Measurements from ENCODE around the gene MPC2. TPM values are rescaled to one million over a fixed set of nuclear protein-coding genes. Genes with fewer than 3 reads are reported as not detected.
A peak's percentile ranks its signal among the peaks of the same experiment; 100 is the strongest.

The MPC2 gene
- polyA plus RNA-seq, 3 donors: 14.2 to 70.3 (median 59.4) TPM

DNA sequence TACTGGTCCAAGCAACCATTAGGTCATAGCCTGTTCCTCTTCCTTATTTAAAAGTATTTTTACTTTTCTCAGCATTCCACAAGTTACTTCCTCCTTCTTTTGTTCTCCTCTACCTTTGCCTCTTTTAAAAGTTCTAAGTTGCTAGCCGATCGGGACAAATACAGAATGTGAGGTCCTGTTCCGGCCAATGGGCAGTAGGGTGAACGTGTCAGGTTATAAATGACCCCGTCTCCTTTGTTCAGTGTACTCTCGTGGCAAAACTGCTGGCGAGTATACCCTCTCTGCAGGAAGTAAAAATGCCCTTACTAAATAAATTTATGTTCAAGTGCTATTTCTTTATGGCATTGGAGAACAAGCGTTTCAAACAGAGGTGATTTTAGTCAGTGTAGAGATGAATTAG, 25.5 kb downstream of the MPC2 start:
- Mint-ChIP-seq H3K4me3 (peak overlapping the region; percentile 52 to 67), H3K4me1 (peaks cover 9% of the 10 kb centered on the region), H3K36me3 (peaks cover 13 to 14% of the 10 kb centered on the region in 2 donors), H3K9me3 (peaks cover 6 to 15% (median 10%) of the 10 kb centered on the region in 7 donors), H3K27me3 (ENCODE audit: low read depth in 3 of 3) (no peaks in the 10 kb centered on the region), H3K27ac (peak overlapping the region in 2 of 7 donors; percentile 26 to 89)
- Histone ChIP-seq H3K27me3 (ENCODE audit: control insufficient read depth in 2 of 2, insufficient read depth in 2 of 2, low read length in 2 of 2) (no peaks in the 10 kb centered on the region), H3K4me2 (replicated peaks; ENCODE audit: extremely low read depth, low read length, poor library complexity, severe bottlenecking) (no peak overlapping the region), H3K9me3 (replicated peaks in 1 of 2; ENCODE audit: control insufficient read depth in 1 of 2, insufficient read depth in 1 of 2, low read length in 2 of 2) (peaks cover 10 to 12% of the 10 kb centered on the region in 2 donors), H3K4me3 (replicated peaks in 1 of 3; ENCODE audit: low read depth in 2 of 3, low read length in 3 of 3) (peak overlapping the region in 1 of 3 experiments; percentile 35), H3K4me1 (ENCODE audit: control insufficient read depth in 1 of 2, insufficient read depth in 2 of 2, low read length in 2 of 2) (peaks cover 0 to 10% of the 10 kb centered on the region in 2 donors), H3K36me3 (replicated peaks in 1 of 2; ENCODE audit: control insufficient read depth in 1 of 2, insufficient read depth in 2 of 2, low read length in 2 of 2) (peaks cover 2 to 23% of the 10 kb centered on the region in 2 donors), H3K9ac (ENCODE audit: insufficient read depth, low read length, poor library complexity, severe bottlenecking) (no peak overlapping the region), H4K20me1 (ENCODE audit: insufficient read depth, low read length) (no peaks in the 10 kb centered on the region), H2AFZ (ENCODE audit: insufficient read depth, low read depth, low read length, poor library complexity, severe bottlenecking) (peak overlapping the region; percentile 47), H3K27ac (ENCODE audit: low read depth in 1 of 2, low read length in 2 of 2) (no peak overlapping the region), H3K79me2 (ENCODE audit: insufficient read depth, low read length) (no peaks in the 10 kb centered on the region)
- intact Hi-C loops (cut with micrococcal nuclease): no loop called here
- TF ChIP-seq, protein P1, sequence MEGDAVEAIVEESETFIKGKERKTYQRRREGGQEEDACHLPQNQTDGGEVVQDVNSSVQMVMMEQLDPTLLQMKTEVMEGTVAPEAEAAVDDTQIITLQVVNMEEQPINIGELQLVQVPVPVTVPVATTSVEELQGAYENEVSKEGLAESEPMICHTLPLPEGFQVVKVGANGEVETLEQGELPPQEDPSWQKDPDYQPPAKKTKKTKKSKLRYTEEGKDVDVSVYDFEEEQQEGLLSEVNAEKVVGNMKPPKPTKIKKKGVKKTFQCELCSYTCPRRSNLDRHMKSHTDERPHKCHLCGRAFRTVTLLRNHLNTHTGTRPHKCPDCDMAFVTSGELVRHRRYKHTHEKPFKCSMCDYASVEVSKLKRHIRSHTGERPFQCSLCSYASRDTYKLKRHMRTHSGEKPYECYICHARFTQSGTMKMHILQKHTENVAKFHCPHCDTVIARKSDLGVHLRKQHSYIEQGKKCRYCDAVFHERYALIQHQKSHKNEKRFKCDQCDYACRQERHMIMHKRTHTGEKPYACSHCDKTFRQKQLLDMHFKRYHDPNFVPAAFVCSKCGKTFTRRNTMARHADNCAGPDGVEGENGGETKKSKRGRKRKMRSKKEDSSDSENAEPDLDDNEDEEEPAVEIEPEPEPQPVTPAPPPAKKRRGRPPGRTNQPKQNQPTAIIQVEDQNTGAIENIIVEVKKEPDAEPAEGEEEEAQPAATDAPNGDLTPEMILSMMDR (IDR thresholded peaks at IDR 0.05): no peak
- DNase-seq: no peak
- WGBS (ENCODE audit: insufficient coverage): 68% methylated on average over 4 of the region's 8 CpGs

DNA sequence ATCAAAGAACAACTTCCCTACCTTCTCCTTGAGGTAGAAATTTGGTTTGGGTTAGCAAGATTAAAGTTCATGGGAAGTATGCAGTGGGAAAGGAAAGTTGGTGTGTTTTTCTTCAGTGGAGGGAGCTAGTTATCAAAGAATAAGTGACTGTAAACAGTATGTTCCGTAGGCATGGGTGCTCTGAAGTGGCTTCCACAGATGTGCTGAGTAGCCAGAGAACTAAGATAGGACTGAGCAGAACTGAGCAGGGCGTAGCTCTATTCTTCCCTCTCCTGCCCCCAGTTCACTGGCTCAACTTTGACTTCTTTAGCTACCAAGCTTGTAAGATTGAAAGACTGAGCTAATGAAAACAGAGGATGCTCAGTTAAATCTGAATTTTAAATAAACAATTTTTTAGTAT, 26.3 kb downstream of the MPC2 start:
- H3K9ac ChIP-seq (ENCODE audit: insufficient read depth, low read length, poor library complexity, severe bottlenecking): no peak overlapping the region
- intact Hi-C loops (cut with micrococcal nuclease): no loop called here
- Mint-ChIP-seq H3K4me1 (peaks cover 13% of the 10 kb centered on the region), H3K27ac (no peak overlapping the region), H3K27me3 (ENCODE audit: low read depth in 3 of 3) (no peaks in the 10 kb centered on the region), H3K4me3 (no peak overlapping the region), H3K36me3 (peaks cover 6 to 7% of the 10 kb centered on the region in 2 donors), H3K9me3 (peaks cover 6 to 15% (median 10%) of the 10 kb centered on the region in 7 donors)
- H2AFZ ChIP-seq (ENCODE audit: insufficient read depth, low read depth, low read length, poor library complexity, severe bottlenecking): no peak overlapping the region
- H3K9me3 ChIP-seq (replicated peaks in 1 of 2; ENCODE audit: control insufficient read depth in 1 of 2, insufficient read depth in 1 of 2, low read length in 2 of 2): peaks cover 10 to 12% of the 10 kb centered on the region in 2 donors
- H3K27me3 ChIP-seq (ENCODE audit: control insufficient read depth in 2 of 2, insufficient read depth in 2 of 2, low read length in 2 of 2): no peaks in the 10 kb centered on the region
- no peaks in the 10 kb centered on the region for H3K79me2 ChIP-seq (ENCODE audit: insufficient read depth, low read length)
- no peak overlapping the region for H3K27ac ChIP-seq (ENCODE audit: low read depth in 1 of 2, low read length in 2 of 2)
- H4K20me1 ChIP-seq (ENCODE audit: insufficient read depth, low read length): no peaks in the 10 kb centered on the region
- H3K4me3 ChIP-seq (replicated peaks in 1 of 3; ENCODE audit: low read depth in 2 of 3, low read length in 3 of 3): no peak overlapping the region
- H3K36me3 ChIP-seq (replicated peaks in 1 of 2; ENCODE audit: control insufficient read depth in 1 of 2, insufficient read depth in 2 of 2, low read length in 2 of 2): peaks cover 0 to 14% of the 10 kb centered on the region in 2 donors
- no peak for DNase-seq
- H3K4me1 ChIP-seq (ENCODE audit: control insufficient read depth in 1 of 2, insufficient read depth in 2 of 2, low read length in 2 of 2): peaks cover 0 to 10% of the 10 kb centered on the region in 2 donors
- WGBS (ENCODE audit: insufficient coverage): no CpG with 5 or more reads among the region's 2 CpGs
- TF ChIP-seq, protein P1 (IDR thresholded peaks at IDR 0.05): no peak
- H3K4me2 ChIP-seq (replicated peaks; ENCODE audit: extremely low read depth, low read length, poor library complexity, severe bottlenecking): no peak overlapping the region

Data from CD14-positive monocyte (primary cell).